ENCODE measurements around the gene SRC. TPM values are rescaled to one million over a fixed set of nuclear protein-coding genes. Genes with fewer than 3 reads are reported as not detected.
A peak's percentile ranks its signal among the peaks of the same experiment; 100 is the strongest.

Gene SRC
- total and polyA plus RNA-seq, 7 experiments from 2014 or later = 0.63 to 26.6 (median 2.9) TPM

GRCh38 chr20:37308086-37309050 is 37.6 kb upstream of the SRC start:
- Mint-ChIP-seq H3K27ac (peak overlapping the region in 4 of 9 donors; percentile 7 to 62 (median 36)), H3K27me3 (no peaks in the 10 kb centered on the region), H3K9me3 (no peaks in the 10 kb centered on the region), H3K4me1 (peaks cover 3 to 19% (median 11%) of the 10 kb centered on the region in 7 donors), H3K36me3 (peaks cover 3 to 45% (median 3%) of the 10 kb centered on the region in 5 donors), H3K4me3 (peak overlapping the region in 1 of 10 donors; percentile 8)
- ATAC-seq (no peak), DNase-seq (no peak)
- Histone ChIP-seq H3K4me3 (ENCODE audit: low read length) (no peak overlapping the region), H3K9me3 (ENCODE audit: control insufficient read depth in 2 of 3, low read length in 3 of 3) (no peaks in the 10 kb centered on the region), H3K27me3 (ENCODE audit: control insufficient read depth in 2 of 2, insufficient read depth in 2 of 2, low read length in 2 of 2) (no peaks in the 10 kb centered on the region), H3K36me3 (ENCODE audit: control insufficient read depth in 2 of 3, insufficient read depth in 3 of 3, low read length in 3 of 3) (peaks cover 0 to 37% (median 5%) of the 10 kb centered on the region in 3 experiments), H3K4me1 (ENCODE audit: control insufficient read depth in 2 of 2, insufficient read depth in 2 of 2, low read length in 2 of 2) (no peaks in the 10 kb centered on the region), H3K27ac (ENCODE audit: low read depth, low read length) (no peak overlapping the region)
- ChIA-PET POLR2A (no interaction called here), CTCF (no interaction called here)
- intact Hi-C loops (cut with micrococcal nuclease) = no loop called here

- POLR2A ChIA-PET = no interaction called here
Measured at GRCh38 chr20:37309290-37309689, 36.6 kb upstream of the SRC start.

GRCh38 chr20:37309936-37310590 is 35.9 kb upstream of the SRC start:
- peak overlapping the region in 1 of 9 donors; percentile 25 for H3K27ac Mint-ChIP-seq
- H3K9me3 ChIP-seq (ENCODE audit: control insufficient read depth in 2 of 3, low read length in 3 of 3) = no peaks in the 10 kb centered on the region
- no peaks in the 10 kb centered on the region for H3K9me3 Mint-ChIP-seq
- DNase-seq (no peak), ATAC-seq (no peak)
- peaks cover 0 to 23% (median 5%) of the 10 kb centered on the region in 3 experiments for H3K36me3 ChIP-seq (ENCODE audit: control insufficient read depth in 2 of 3, insufficient read depth in 3 of 3, low read length in 3 of 3)
- H3K27ac ChIP-seq (ENCODE audit: low read depth, low read length) = no peak overlapping the region
- no peaks in the 10 kb centered on the region for H3K4me1 ChIP-seq (ENCODE audit: control insufficient read depth in 2 of 2, insufficient read depth in 2 of 2, low read length in 2 of 2)
- ChIA-PET CTCF (no interaction called here), POLR2A (no interaction called here)
- H3K27me3 ChIP-seq (ENCODE audit: control insufficient read depth in 2 of 2, insufficient read depth in 2 of 2, low read length in 2 of 2) = no peaks in the 10 kb centered on the region
- H3K36me3 Mint-ChIP-seq = peaks cover 0 to 38% (median 7%) of the 10 kb centered on the region in 5 donors
- H3K27me3 Mint-ChIP-seq = no peaks in the 10 kb centered on the region
- H3K4me3 ChIP-seq (ENCODE audit: low read length) = no peak overlapping the region
- H3K4me3 Mint-ChIP-seq = no peak overlapping the region
- intact Hi-C loops (cut with micrococcal nuclease) = no loop called here
- peaks cover 13 to 28% (median 17%) of the 10 kb centered on the region in 7 donors for H3K4me1 Mint-ChIP-seq

More at GRCh38 chr20:37309290-37309689, 36.6 kb upstream of the SRC start:
- ATAC-seq (no peak), DNase-seq (no peak)
- peak overlapping the region in 2 of 9 donors; percentile 42 to 62 for H3K27ac Mint-ChIP-seq
- no peaks in the 10 kb centered on the region for H3K4me1 ChIP-seq (ENCODE audit: control insufficient read depth in 2 of 2, insufficient read depth in 2 of 2, low read length in 2 of 2)
- peaks cover 9 to 22% (median 18%) of the 10 kb centered on the region in 7 donors for H3K4me1 Mint-ChIP-seq
- no peaks in the 10 kb centered on the region for H3K9me3 ChIP-seq (ENCODE audit: control insufficient read depth in 2 of 3, low read length in 3 of 3)
- CTCF ChIA-PET = no interaction called here
- H3K4me3 ChIP-seq (ENCODE audit: low read length) = no peak overlapping the region
- peaks cover 0 to 41% (median 7%) of the 10 kb centered on the region in 5 donors for H3K36me3 Mint-ChIP-seq
- no peak overlapping the region for H3K27ac ChIP-seq (ENCODE audit: low read depth, low read length)
- H3K36me3 ChIP-seq (ENCODE audit: control insufficient read depth in 2 of 3, insufficient read depth in 3 of 3, low read length in 3 of 3) = peaks cover 0 to 31% (median 5%) of the 10 kb centered on the region in 3 experiments
- intact Hi-C loops (cut with micrococcal nuclease) = no loop called here
- no peak overlapping the region for H3K4me3 Mint-ChIP-seq
- H3K27me3 ChIP-seq (ENCODE audit: control insufficient read depth in 2 of 2, insufficient read depth in 2 of 2, low read length in 2 of 2) = no peaks in the 10 kb centered on the region
- H3K27me3 Mint-ChIP-seq = no peaks in the 10 kb centered on the region
- H3K9me3 Mint-ChIP-seq = no peaks in the 10 kb centered on the region

GRCh38 chr20:37310951-37311350 is 35.0 kb upstream of the SRC start:
- CTCF ChIA-PET = no interaction called here
- Histone ChIP-seq H3K4me1 (ENCODE audit: control insufficient read depth in 2 of 2, insufficient read depth in 2 of 2, low read length in 2 of 2) (peaks cover 0 to 5% of the 10 kb centered on the region in 2 donors), H3K27ac (ENCODE audit: low read depth, low read length) (no peak overlapping the region), H3K9me3 (ENCODE audit: control insufficient read depth in 2 of 3, low read length in 3 of 3) (no peaks in the 10 kb centered on the region), H3K4me3 (ENCODE audit: low read length) (no peak overlapping the region), H3K27me3 (ENCODE audit: control insufficient read depth in 2 of 2, insufficient read depth in 2 of 2, low read length in 2 of 2) (no peaks in the 10 kb centered on the region), H3K36me3 (ENCODE audit: control insufficient read depth in 2 of 3, insufficient read depth in 3 of 3, low read length in 3 of 3) (peaks cover 0 to 17% (median 5%) of the 10 kb centered on the region in 3 experiments)
- peaks cover 0 to 34% (median 5%) of the 10 kb centered on the region in 5 donors for H3K36me3 Mint-ChIP-seq
- intact Hi-C loops (cut with micrococcal nuclease) = no loop called here
- H3K9me3 Mint-ChIP-seq = no peaks in the 10 kb centered on the region
- ATAC-seq (no peak), DNase-seq (no peak)
- H3K27ac Mint-ChIP-seq = peak overlapping the region in 1 of 9 donors; percentile 36
- H3K4me3 Mint-ChIP-seq = no peak overlapping the region
- POLR2A ChIA-PET = no interaction called here
- peaks cover 11 to 36% (median 25%) of the 10 kb centered on the region in 7 donors for H3K4me1 Mint-ChIP-seq
- H3K27me3 Mint-ChIP-seq = no peaks in the 10 kb centered on the region

- intact Hi-C loops (cut with micrococcal nuclease) = no loop called here
- no peak for ATAC-seq
- Histone ChIP-seq H3K27ac (ENCODE audit: low read depth, low read length) (no peak overlapping the region), H3K36me3 (ENCODE audit: control insufficient read depth in 2 of 3, insufficient read depth in 3 of 3, low read length in 3 of 3) (peaks cover 0 to 18% (median 3%) of the 10 kb centered on the region in 3 experiments), H3K4me1 (ENCODE audit: control insufficient read depth in 2 of 2, insufficient read depth in 2 of 2, low read length in 2 of 2) (peaks cover 0 to 6% of the 10 kb centered on the region in 2 donors), H3K27me3 (ENCODE audit: control insufficient read depth in 2 of 2, insufficient read depth in 2 of 2, low read length in 2 of 2) (no peaks in the 10 kb centered on the region), H3K9me3 (ENCODE audit: control insufficient read depth in 2 of 3, low read length in 3 of 3) (no peaks in the 10 kb centered on the region), H3K4me3 (ENCODE audit: low read length) (no peak overlapping the region)
- DNase-seq = no peak
- ChIA-PET CTCF (no interaction called here), POLR2A (no interaction called here)
- Mint-ChIP-seq H3K4me3 (no peak overlapping the region), H3K4me1 (peaks cover 12 to 45% (median 34%) of the 10 kb centered on the region in 7 donors), H3K27me3 (no peaks in the 10 kb centered on the region), H3K9me3 (no peaks in the 10 kb centered on the region), H3K36me3 (peaks cover 0 to 29% (median 4%) of the 10 kb centered on the region in 5 donors), H3K27ac (peak overlapping the region in 3 of 9 donors; percentile 44 to 48 (median 46))
Measured at GRCh38 chr20:37311710-37312355, 34.1 kb upstream of the SRC start.

- Mint-ChIP-seq H3K27ac (peak overlapping the region in 8 of 9 donors; percentile 3 to 86 (median 62)), H3K27me3 (no peaks in the 10 kb centered on the region), H3K36me3 (peaks cover 0 to 27% (median 3%) of the 10 kb centered on the region in 5 donors), H3K4me3 (peak overlapping the region in 1 of 10 donors; percentile 48), H3K4me1 (peaks cover 16 to 44% (median 35%) of the 10 kb centered on the region in 7 donors), H3K9me3 (no peaks in the 10 kb centered on the region)
- H3K4me1 ChIP-seq (ENCODE audit: control insufficient read depth in 2 of 2, insufficient read depth in 2 of 2, low read length in 2 of 2) = peaks cover 0 to 6% of the 10 kb centered on the region in 2 donors
- ATAC-seq = no peak
- no peaks in the 10 kb centered on the region for H3K9me3 ChIP-seq (ENCODE audit: control insufficient read depth in 2 of 3, low read length in 3 of 3)
- no peak overlapping the region for H3K27ac ChIP-seq (ENCODE audit: low read depth, low read length)
- no peak for DNase-seq
- H3K36me3 ChIP-seq (ENCODE audit: control insufficient read depth in 2 of 3, insufficient read depth in 3 of 3, low read length in 3 of 3) = peaks cover 0 to 26% (median 0%) of the 10 kb centered on the region in 3 experiments
- ChIA-PET CTCF (no interaction called here), POLR2A (no interaction called here)
- intact Hi-C loops (cut with micrococcal nuclease) = no loop called here
- no peaks in the 10 kb centered on the region for H3K27me3 ChIP-seq (ENCODE audit: control insufficient read depth in 2 of 2, insufficient read depth in 2 of 2, low read length in 2 of 2)
- no peak overlapping the region for H3K4me3 ChIP-seq (ENCODE audit: low read length)
Measured at GRCh38 chr20:37313546-37314091, 32.3 kb upstream of the SRC start.

All from naive thymus-derived CD4-positive, alpha-beta T cell (primary cell).